Measurements from ENCODE around the gene CFAP107. TPM values are rescaled to one million over a fixed set of nuclear protein-coding genes. Genes with fewer than 3 reads are reported as not detected.
"Not testable (repeated sequence)": the region's sequence is repeated elsewhere in the genome, so short reads cannot be mapped to it uniquely, and the experiment has no call there.

Gene CFAP107
- total RNA-seq, 1 donor from 2014 or later = not detected

GRCh38 chr1:12712076-12712475 lies 33.9 kb upstream of the CFAP107 start:
- Histone ChIP-seq H3K9me3 (ENCODE audit: insufficient read depth, low read depth, low read length) (no peaks in the 10 kb centered on the region), H3K27me3 (ENCODE audit: insufficient read depth, low read length) (no peaks in the 10 kb centered on the region), H3K79me2 (ENCODE audit: insufficient read depth, low read length) (no peaks in the 10 kb centered on the region), H2AFZ (ENCODE audit: low read depth, low read length) (no peak overlapping the region), H3K27ac (ENCODE audit: low read depth, low read length) (no peak overlapping the region), H3K36me3 (ENCODE audit: insufficient read depth, low read length) (no peaks in the 10 kb centered on the region), H4K20me1 (ENCODE audit: insufficient read depth, low read length) (no peaks in the 10 kb centered on the region), H3K4me2 (ENCODE audit: low read length) (no peak overlapping the region), H3K4me3 (ENCODE audit: insufficient read depth, low read depth, low read length) (no peak overlapping the region), H3K4me1 (ENCODE audit: insufficient read depth, low read length) (no peaks in the 10 kb centered on the region), H3K9ac (ENCODE audit: low read length) (no peak overlapping the region)
- H3K27ac Mint-ChIP-seq (ENCODE audit: unreplicated experiment) = no peak overlapping the region
- DNase-seq (ENCODE audit: low read depth) = no peak
- H3K4me1 Mint-ChIP-seq (ENCODE audit: low read depth, unreplicated experiment) = peaks cover 16% of the 10 kb centered on the region
- no peak overlapping the region for H3K4me3 Mint-ChIP-seq (ENCODE audit: unreplicated experiment)
- no peak for FAIRE-seq
- no peaks in the 10 kb centered on the region for H3K9me3 Mint-ChIP-seq (ENCODE audit: unreplicated experiment)
- H3K27me3 Mint-ChIP-seq (ENCODE audit: low read depth, unreplicated experiment) = no peaks in the 10 kb centered on the region
- TF ChIP-seq CTCF (IDR thresholded peaks at IDR 0.05; ENCODE audit: insufficient read depth, low read depth, low read length) = no peak
- no peak for TF ChIP-seq EZH2 (IDR thresholded peaks at IDR 0.05; ENCODE audit: insufficient read depth, low read length)
- H3K36me3 Mint-ChIP-seq (ENCODE audit: low read depth, unreplicated experiment) = no peaks in the 10 kb centered on the region

- FAIRE-seq (no peak), DNase-seq (ENCODE audit: low read depth) (no peak)
- Mint-ChIP-seq H3K9me3 (ENCODE audit: unreplicated experiment) (no peaks in the 10 kb centered on the region), H3K27ac (ENCODE audit: unreplicated experiment) (no peak overlapping the region), H3K4me1 (ENCODE audit: low read depth, unreplicated experiment) (peaks cover 16% of the 10 kb centered on the region), H3K36me3 (ENCODE audit: low read depth, unreplicated experiment) (no peaks in the 10 kb centered on the region), H3K27me3 (ENCODE audit: low read depth, unreplicated experiment) (no peaks in the 10 kb centered on the region), H3K4me3 (ENCODE audit: unreplicated experiment) (no peak overlapping the region)
- no peak overlapping the region for H3K4me2 ChIP-seq (ENCODE audit: low read length)
- H3K9me3 ChIP-seq (ENCODE audit: insufficient read depth, low read depth, low read length) = no peaks in the 10 kb centered on the region
- H4K20me1 ChIP-seq (ENCODE audit: insufficient read depth, low read length) = no peaks in the 10 kb centered on the region
- H3K4me1 ChIP-seq (ENCODE audit: insufficient read depth, low read length) = no peaks in the 10 kb centered on the region
- no peak for TF ChIP-seq CTCF (IDR thresholded peaks at IDR 0.05; ENCODE audit: insufficient read depth, low read depth, low read length)
- no peak for TF ChIP-seq EZH2 (IDR thresholded peaks at IDR 0.05; ENCODE audit: insufficient read depth, low read length)
- H3K27me3 ChIP-seq (ENCODE audit: insufficient read depth, low read length) = no peaks in the 10 kb centered on the region
- no peak overlapping the region for H3K27ac ChIP-seq (ENCODE audit: low read depth, low read length)
- H3K9ac ChIP-seq (ENCODE audit: low read length) = no peak overlapping the region
- H2AFZ ChIP-seq (ENCODE audit: low read depth, low read length) = no peak overlapping the region
- no peaks in the 10 kb centered on the region for H3K36me3 ChIP-seq (ENCODE audit: insufficient read depth, low read length)
- no peak overlapping the region for H3K4me3 ChIP-seq (ENCODE audit: insufficient read depth, low read depth, low read length)
- no peaks in the 10 kb centered on the region for H3K79me2 ChIP-seq (ENCODE audit: insufficient read depth, low read length)
Observed at GRCh38 chr1:12712929-12713328, 33.1 kb upstream of the CFAP107 start.

- not testable (repeated sequence) for DNase-seq (ENCODE audit: low read depth); H3K9me3 ChIP-seq (ENCODE audit: insufficient read depth, low read depth, low read length); H3K79me2 ChIP-seq (ENCODE audit: insufficient read depth, low read length); H3K4me2 ChIP-seq (ENCODE audit: low read length); H3K4me1 ChIP-seq (ENCODE audit: insufficient read depth, low read length); H3K9me3 Mint-ChIP-seq (ENCODE audit: unreplicated experiment); H3K4me3 Mint-ChIP-seq (ENCODE audit: unreplicated experiment); H3K27me3 Mint-ChIP-seq (ENCODE audit: low read depth, unreplicated experiment); H3K27me3 ChIP-seq (ENCODE audit: insufficient read depth, low read length); H3K9ac ChIP-seq (ENCODE audit: low read length); H2AFZ ChIP-seq (ENCODE audit: low read depth, low read length); H4K20me1 ChIP-seq (ENCODE audit: insufficient read depth, low read length); FAIRE-seq; H3K27ac Mint-ChIP-seq (ENCODE audit: unreplicated experiment); H3K36me3 Mint-ChIP-seq (ENCODE audit: low read depth, unreplicated experiment); H3K4me3 ChIP-seq (ENCODE audit: insufficient read depth, low read depth, low read length); H3K36me3 ChIP-seq (ENCODE audit: insufficient read depth, low read length); H3K27ac ChIP-seq (ENCODE audit: low read depth, low read length)
- H3K4me1 Mint-ChIP-seq (ENCODE audit: low read depth, unreplicated experiment) = peaks cover 16% of the 10 kb centered on the region
Observed at GRCh38 chr1:12713651-12714050, 32.3 kb upstream of the CFAP107 start.

All from astrocyte (in vitro differentiated cells and primary cell).